ENCODE results near the gene HDAC3. TPM values are rescaled to one million over a fixed set of nuclear protein-coding genes. Genes with fewer than 3 reads are reported as not detected.

Gene HDAC3
- total RNA-seq, 1 donor from 2014 or later: 28.9 TPM

GRCh38 chr5:141638771-141639170, 2.1 kb upstream of the HDAC3 start:
- intact Hi-C loops (cut with micrococcal nuclease): no loop called here
- ATAC-seq: no peak
- DNase-seq: no peak

GRCh38 chr5:141637767-141638419, 1.2 kb upstream of the HDAC3 start:
- intact Hi-C loops (cut with micrococcal nuclease): no loop called here
- DNase-seq (peak; percentile 68), ATAC-seq (peak; percentile 54)

GRCh38 chr5:141637123-141637766, 596 bp upstream of the HDAC3 start:
- ATAC-seq: peak; percentile 33
- peak; percentile 57 for DNase-seq
- intact Hi-C loops (cut with micrococcal nuclease): no loop called here

- DNase-seq: no peak
- no peak for ATAC-seq
Measured at GRCh38 chr5:141636106-141636412, 590 bp downstream of the HDAC3 start.

GRCh38 chr5:141635646-141636045, 1.0 kb downstream of the HDAC3 start:
- intact Hi-C loops (cut with micrococcal nuclease): no loop called here
- DNase-seq (no peak), ATAC-seq (no peak)

More at GRCh38 chr5:141636106-141636412, 590 bp downstream of the HDAC3 start:
- intact Hi-C loops (cut with micrococcal nuclease): no loop called here

GRCh38 chr5:141634720-141635119, 1.9 kb downstream of the HDAC3 start:
- DNase-seq (no peak), ATAC-seq (no peak)
- intact Hi-C loops (cut with micrococcal nuclease): no loop called here

- ATAC-seq (no peak), DNase-seq (no peak)
- intact Hi-C loops (cut with micrococcal nuclease): no loop called here
Measured at GRCh38 chr5:141633871-141634561, 2.6 kb downstream of the HDAC3 start.

- ATAC-seq (no peak), DNase-seq (no peak)
- intact Hi-C loops (cut with micrococcal nuclease): no loop called here
Measured at GRCh38 chr5:141632650-141633049, 4.0 kb downstream of the HDAC3 start.

GRCh38 chr5:141630570-141631140, 6.0 kb downstream of the HDAC3 start:
- ATAC-seq: no peak
- intact Hi-C loops (cut with micrococcal nuclease): no loop called here
- DNase-seq: no peak

- intact Hi-C loops (cut with micrococcal nuclease): no loop called here
- DNase-seq: no peak
- ATAC-seq: no peak
Measured at GRCh38 chr5:141628175-141628788, 8.4 kb downstream of the HDAC3 start.

GRCh38 chr5:141623611-141624010, 13.0 kb downstream of the HDAC3 start:
- intact Hi-C loops (cut with micrococcal nuclease): no loop called here
- ATAC-seq (no peak), DNase-seq (no peak)

- DNase-seq: no peak
- intact Hi-C loops (cut with micrococcal nuclease): no loop called here
- ATAC-seq: no peak
Measured at GRCh38 chr5:141623186-141623585, 13.5 kb downstream of the HDAC3 start.

GRCh38 chr5:141618804-141619554, 17.7 kb downstream of the HDAC3 start, which contains the start of gene DIAPH1:
Gene DIAPH1 (minus strand): TSS chr5:141619000. CDS start chr5:141618914, 86 bp downstream.
- intact Hi-C loops (cut with micrococcal nuclease): no loop called here
- ATAC-seq (peak; percentile 95), DNase-seq (peak; percentile 98)

- ATAC-seq: peak; percentile 48
- DNase-seq: peak; percentile 52
- intact Hi-C loops (cut with micrococcal nuclease): no loop called here
Measured at GRCh38 chr5:141618030-141618803, 18.4 kb downstream of the HDAC3 start.

- intact Hi-C loops (cut with micrococcal nuclease): loop anchor here (2.0 kb wide), 1 partner anchor 25 kb away; no protein-coding TSS in a partner anchor
- no peak for ATAC-seq
- DNase-seq: no peak
Measured at GRCh38 chr5:141617682-141618029, 19.0 kb downstream of the HDAC3 start.

- intact Hi-C loops (cut with micrococcal nuclease): loop anchor here (2.0 kb wide), 1 partner anchor 24 kb away; no protein-coding TSS in a partner anchor
- no peak for ATAC-seq
- DNase-seq: no peak
Measured at GRCh38 chr5:141617128-141617527, 19.5 kb downstream of the HDAC3 start.

GRCh38 chr5:141615991-141616720, 20.5 kb downstream of the HDAC3 start:
- intact Hi-C loops (cut with micrococcal nuclease): loop anchor here (2.0 kb wide), 1 partner anchor 23 kb away; no protein-coding TSS in a partner anchor
- DNase-seq (no peak), ATAC-seq (no peak)

- ATAC-seq (no peak), DNase-seq (no peak)
- intact Hi-C loops (cut with micrococcal nuclease): no loop called here
Measured at GRCh38 chr5:141613344-141613743, 23.3 kb downstream of the HDAC3 start.
